ENCODE measurements around the gene AHRR. TPM values are rescaled to one million over a fixed set of nuclear protein-coding genes. Genes with fewer than 3 reads are reported as not detected.
"Not testable (repeated sequence)": the region's sequence is repeated elsewhere in the genome, so short reads cannot be mapped to it uniquely, and the experiment has no call there.

Gene AHRR
- total RNA-seq, 2 experiments from 2014 or later: 20.1 to 20.7 TPM

DNA sequence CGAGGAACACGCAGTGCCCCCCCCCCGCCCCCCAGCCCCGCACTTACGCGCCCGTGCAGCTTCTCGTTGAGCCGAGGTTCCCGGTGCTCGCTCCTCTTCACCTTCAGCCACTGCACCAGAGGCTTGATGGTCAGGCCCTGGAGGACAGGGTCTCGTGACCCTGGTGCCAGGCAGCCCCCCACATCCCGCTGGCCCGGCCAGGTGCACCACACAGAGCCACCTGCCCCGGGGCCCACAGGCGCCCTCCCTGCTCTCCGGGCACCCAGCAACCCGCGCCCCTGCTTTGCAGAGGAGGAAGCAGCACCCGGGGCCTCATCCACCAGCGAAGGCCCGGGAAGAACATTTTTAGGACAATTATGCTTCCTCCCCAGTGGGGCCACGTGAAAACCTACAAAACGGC is 160.5 kb downstream of the AHRR start:
- CTCF ChIA-PET: no interaction called here
- POLR2A ChIA-PET: no interaction called here

DNA sequence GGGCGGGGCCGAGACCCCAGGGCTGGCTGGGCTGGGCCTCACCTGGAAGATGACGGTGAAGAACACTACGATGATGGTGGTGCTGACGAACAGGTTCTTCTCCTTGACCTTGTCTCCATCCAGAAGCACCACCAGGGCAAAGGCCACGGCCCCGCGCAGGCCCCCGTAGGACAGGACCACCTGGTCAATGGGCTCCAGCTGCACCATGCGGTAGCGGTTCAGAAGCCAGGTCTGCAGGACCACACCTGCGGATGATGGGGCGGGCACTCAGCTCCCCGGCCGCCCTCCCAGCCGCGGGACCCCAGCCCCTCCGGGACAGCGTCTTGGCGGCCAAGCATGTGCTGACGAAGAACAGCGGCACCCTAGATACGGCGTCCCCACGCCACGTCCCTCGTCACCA is 161.0 kb downstream of the AHRR start:
- POLR2A ChIA-PET: no interaction called here

DNA sequence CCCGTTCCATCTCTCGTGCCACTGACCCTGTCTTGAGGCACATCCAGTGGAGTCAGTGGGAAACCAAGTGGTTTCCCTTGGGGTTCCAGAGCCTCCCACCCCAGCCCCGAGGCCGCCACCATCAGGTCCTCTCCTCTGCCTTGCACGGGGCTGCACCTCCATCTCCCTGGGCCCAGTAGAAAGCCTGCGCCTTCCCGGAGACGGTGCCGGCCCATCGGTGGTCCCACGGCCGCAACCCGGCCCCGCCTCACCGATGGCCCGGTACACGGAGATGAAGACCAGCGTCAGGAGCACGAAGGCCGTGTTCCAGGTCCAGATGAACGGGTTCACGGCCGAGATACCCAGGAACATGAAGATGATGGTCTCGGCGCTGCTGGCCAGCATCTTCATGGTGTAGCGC is 161.5 kb downstream of the AHRR start:
- ChIA-PET POLR2A (no interaction called here), CTCF (no interaction called here)

More for the DNA sequence above, 161.0 kb downstream of the AHRR start:
- CTCF ChIA-PET: no interaction called here

DNA sequence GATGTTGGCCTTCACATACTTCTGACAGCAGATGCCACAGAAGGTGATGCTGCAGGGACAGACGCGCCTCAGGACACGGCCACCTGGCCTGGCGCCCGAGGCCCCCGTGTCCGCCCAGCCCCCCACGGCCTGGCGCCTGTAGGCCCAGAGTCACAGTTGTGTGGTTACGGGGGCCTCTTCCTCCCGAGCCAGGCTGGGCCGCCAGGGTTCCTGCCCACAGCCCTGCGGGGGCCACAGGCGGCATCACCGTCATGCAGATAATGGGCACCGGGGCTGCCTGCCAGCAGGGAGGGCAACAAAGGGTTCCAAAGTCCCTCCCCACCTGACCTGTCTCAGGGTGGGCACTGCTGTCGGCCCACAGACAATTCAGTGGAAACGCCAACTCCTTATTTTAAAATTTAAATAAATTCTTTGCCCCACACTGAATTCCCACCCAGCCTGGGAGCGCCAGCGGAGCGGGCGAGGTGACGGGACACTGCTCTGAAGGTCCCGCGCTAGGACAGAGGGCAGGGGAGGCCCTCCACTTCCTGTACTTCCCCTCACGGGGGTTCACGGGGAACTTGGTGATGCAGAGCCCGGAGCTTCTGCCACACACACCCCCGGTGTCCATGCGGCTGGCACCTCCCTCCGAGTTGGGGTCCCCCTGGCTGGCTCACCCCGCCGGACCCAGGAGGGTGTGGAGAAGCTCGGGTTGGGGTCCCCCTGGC is 162.1 kb downstream of the AHRR start:
- ChIA-PET CTCF (no interaction called here), POLR2A (no interaction called here)

DNA sequence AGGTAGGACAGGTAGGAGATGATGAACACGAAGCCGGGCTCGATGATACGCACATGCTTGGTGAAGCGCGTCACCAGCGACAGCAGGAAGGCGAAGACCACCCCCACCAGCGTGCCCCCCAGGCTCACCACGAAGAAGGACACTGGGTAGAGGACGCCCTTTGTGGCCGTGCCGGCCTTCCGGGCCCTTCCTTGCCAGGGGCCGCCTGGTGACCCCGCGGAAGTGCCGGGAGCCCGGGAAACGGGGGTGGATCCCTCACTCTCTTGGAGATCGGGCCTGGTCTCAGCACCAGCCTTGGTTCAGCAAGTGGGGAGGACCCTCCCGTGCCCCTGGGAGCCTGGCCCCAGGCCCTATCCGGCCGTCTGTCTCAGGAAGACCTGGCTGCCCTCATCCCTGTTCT is 163.0 kb downstream of the AHRR start:
- POLR2A ChIA-PET: interaction anchor here (1.2 kb wide), 1 partner anchor 13 kb away, joined by 3 read pairs; no protein-coding TSS in a partner anchor

DNA sequence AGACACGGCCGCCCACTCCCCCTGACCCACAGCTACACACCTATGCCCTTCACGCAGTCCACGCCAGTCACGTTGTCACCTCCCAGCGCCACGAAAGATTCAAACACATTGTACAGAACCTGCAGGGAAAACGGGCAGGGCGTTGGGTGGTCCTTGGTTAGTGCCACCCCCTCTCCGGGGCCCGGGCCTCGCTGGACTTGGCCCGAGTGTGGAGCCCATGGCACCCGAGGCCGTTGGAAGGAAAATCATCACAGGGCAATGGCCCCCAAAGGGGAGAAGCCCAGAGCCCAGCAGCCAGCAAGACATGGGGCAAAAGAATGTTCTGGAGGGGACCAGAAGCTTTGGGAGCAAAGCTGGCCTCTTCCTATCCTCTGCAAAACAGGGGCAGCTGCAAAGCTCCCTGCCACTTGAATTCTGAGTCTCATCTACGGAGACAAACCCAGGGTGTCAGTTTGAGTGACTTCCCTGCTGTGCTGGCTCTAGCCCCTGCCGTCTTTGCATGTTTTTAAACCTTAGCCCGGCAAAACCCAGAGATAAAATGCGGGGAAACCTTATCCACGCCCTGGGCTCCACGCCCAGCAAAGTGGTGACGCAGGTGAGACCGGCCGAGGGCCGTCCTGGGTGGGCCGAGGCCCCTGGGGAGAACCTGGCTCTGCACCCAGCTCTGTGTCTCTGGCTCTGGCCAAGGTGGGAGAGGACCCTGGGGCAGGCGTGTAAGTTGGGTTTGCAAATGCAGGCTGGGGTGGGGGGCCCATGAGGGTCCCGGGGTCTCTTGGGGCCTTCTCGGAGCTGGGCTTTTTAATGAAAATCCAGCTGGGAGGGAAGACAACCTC is 163.8 kb downstream of the AHRR start:
- CTCF ChIA-PET: no interaction called here

More for the DNA sequence above, 163.0 kb downstream of the AHRR start:
- CTCF ChIA-PET: no interaction called here

DNA sequence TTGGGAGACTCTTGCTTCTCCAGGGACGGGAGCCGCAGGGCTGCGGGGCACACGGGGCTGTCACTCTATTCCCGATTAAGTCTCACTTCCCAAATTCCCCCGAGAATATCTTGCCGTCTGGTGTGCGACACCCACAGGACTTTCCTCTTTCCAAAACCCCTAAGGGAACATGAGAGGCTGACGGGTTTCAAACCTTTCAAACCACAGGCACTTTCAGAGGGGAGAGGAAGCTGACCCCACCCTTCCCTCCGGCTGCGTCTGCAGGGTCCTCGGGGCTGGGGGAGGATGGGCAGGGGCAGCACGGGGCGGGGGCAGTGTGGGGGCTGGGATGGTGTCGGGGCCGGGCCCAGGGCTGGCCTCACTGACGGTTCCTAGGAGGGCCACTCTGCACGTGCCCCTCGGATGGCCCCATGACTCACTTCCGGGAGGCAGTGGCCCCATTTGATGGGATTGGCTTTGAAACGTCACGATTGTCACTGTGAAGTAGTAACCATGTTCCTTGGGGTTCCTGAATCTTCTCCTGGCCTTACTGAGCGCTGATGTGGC is 164.5 kb downstream of the AHRR start:
- CTCF ChIA-PET: no interaction called here

More for the DNA sequence above, 163.8 kb downstream of the AHRR start:
- POLR2A ChIA-PET: interaction anchor here (1.2 kb wide), 1 partner anchor 14 kb away, joined by 3 read pairs; no protein-coding TSS in a partner anchor

DNA sequence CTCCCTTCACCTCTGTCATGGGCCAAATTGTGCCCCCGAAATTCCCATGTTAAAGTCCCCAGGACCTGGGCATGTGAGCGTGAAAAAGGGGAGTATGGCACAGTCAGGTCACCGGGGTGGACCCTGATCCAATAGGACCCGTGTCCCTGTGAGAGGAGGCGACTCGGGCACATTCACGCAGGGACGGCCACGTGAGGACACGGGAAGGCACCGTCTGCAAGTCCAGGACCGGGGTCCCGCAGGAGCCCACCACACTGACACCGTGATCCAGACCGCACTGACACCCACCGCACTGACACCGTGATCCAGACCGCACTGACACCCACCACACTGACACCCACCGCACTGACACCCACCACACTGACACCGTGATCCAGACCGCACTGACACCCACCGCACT is 165.1 kb downstream of the AHRR start:
- POLR2A ChIA-PET, CTCF ChIA-PET: not testable (repeated sequence)

More for the DNA sequence above, 164.5 kb downstream of the AHRR start:
- POLR2A ChIA-PET: interaction anchor here (1.2 kb wide), 1 partner anchor 14 kb away, joined by 3 read pairs; no protein-coding TSS in a partner anchor

Other genes with a start within 250 kb of the AHRR start
- gene PLEKHG4B, start 229.5 kb upstream of the AHRR start, total RNA-seq: under 1 TPM in 1 of 2 experiments, not detected in 1; 0.04 TPM
- gene LRRC14B, start 130.2 kb upstream of the AHRR start, total RNA-seq: not detected
- gene CCDC127, start 103.6 kb upstream of the AHRR start, total RNA-seq: 1 to 10 TPM; 6.8 to 7.3 TPM
- 100 to 1,000 TPM; 159 to 161 TPM for gene SDHA, start 103.4 kb upstream of the AHRR start, total RNA-seq
- gene PDCD6, start 50.1 kb upstream of the AHRR start, total RNA-seq: 100 to 1,000 TPM; 101 TPM
- 10 to 100 TPM; 41.6 to 44.4 TPM for gene EXOC3, start 121.5 kb downstream of the AHRR start, total RNA-seq
- 1 to 10 TPM; 2.2 to 2.6 TPM for gene SLC9A3, start 202.7 kb downstream of the AHRR start, total RNA-seq